ENCODE data around the gene ATL1. TPM values are rescaled to one million over a fixed set of nuclear protein-coding genes. Genes with fewer than 3 reads are reported as not detected.

ATL1 gene
- total and polyA plus RNA-seq, 2 of the 8 experiments (the other 6 are each of a cell fraction or from before 2014, with no cell fraction given), result 4.0 to 5.9 TPM

GRCh38 chr14:50533806-50534205, 26.1 kb upstream of the ATL1 start:
- H3K23me2 ChIP-seq (ENCODE audit: low read depth, low read length), result peaks cover 11% of the 10 kb centered on the region
- H4K20me1 ChIP-seq (replicated peaks in 1 of 2; ENCODE audit: control insufficient read depth in 1 of 2, insufficient read depth in 2 of 2, low read length in 2 of 2), result peaks cover 0 to 5% of the 10 kb centered on the region in 2 experiments
- H3K4ac ChIP-seq (replicated peaks; ENCODE audit: insufficient read length, low read depth, low read length), result no peak overlapping the region
- no peak overlapping the region for H4K5ac ChIP-seq (ENCODE audit: insufficient read length, low read depth, low read length)
- ChIA-PET CTCF (ENCODE audit: partially characterized antibody) (interaction anchor here (1.0 kb wide), 1 partner anchor 183 kb away, joined by 3 read pairs; no protein-coding TSS in a partner anchor), POLR2A (ENCODE audit: partially characterized antibody) (interaction anchor here (0.6 kb wide), 1 partner anchor 123 kb away, joined by 3 read pairs; no protein-coding TSS in a partner anchor)
- no peak overlapping the region for H2BK5ac ChIP-seq (ENCODE audit: low read depth, low read length)
- H3K56ac ChIP-seq (replicated peaks; ENCODE audit: insufficient read length, low read depth, low read length), result no peak overlapping the region
- no peak overlapping the region for H2BK20ac ChIP-seq (ENCODE audit: low read length)
- DNase-seq (ENCODE audit: low read depth in 1 of 2, low spot score in 2 of 2) (no peak), FAIRE-seq (no peak)
- no peaks in the 10 kb centered on the region for H3K79me1 ChIP-seq (ENCODE audit: low read depth, low read length)
- H3K36me3 ChIP-seq (ENCODE audit: control insufficient read depth in 2 of 4, insufficient read depth in 4 of 4, low read length in 3 of 4), result no peaks in the 10 kb centered on the region
- H4K91ac ChIP-seq (replicated peaks; ENCODE audit: insufficient read length, low read length), result no peak overlapping the region
- H3K14ac ChIP-seq (ENCODE audit: insufficient read length), result no peak overlapping the region
- no peak overlapping the region for H3K23ac ChIP-seq (ENCODE audit: insufficient read length)
- no peak overlapping the region for H2BK15ac ChIP-seq (ENCODE audit: low read length)
- TF ChIP-seq CBX5 (IDR thresholded peaks at IDR 0.05; ENCODE audit: low read depth, low read length) (no peak), EP300 (IDR thresholded peaks at IDR 0.05; ENCODE audit: borderline replicate concordance in 1 of 2, low read depth in 2 of 2, low read length in 2 of 2) (no peak), E2F6 (IDR thresholded peaks at IDR 0.05) (no peak), CREB1 (IDR thresholded peaks at IDR 0.05) (no peak), POLR2A (IDR thresholded peaks at IDR 0.05; ENCODE audit: control extremely low read depth in 1 of 2, low read depth in 2 of 2, low read length in 2 of 2) (no peak), YY1 (IDR thresholded peaks at IDR 0.05; ENCODE audit: low read depth, low read length) (no peak), RNF2 (IDR thresholded peaks at IDR 0.05; ENCODE audit: borderline replicate concordance, low read depth, low read length, missing control alignments, poor library complexity, severe bottlenecking) (no peak), EGR1 (IDR thresholded peaks at IDR 0.05; ENCODE audit: borderline replicate concordance, low read depth, low read length) (no peak)
- H2AK5ac ChIP-seq (ENCODE audit: low read depth, low read length), result no peak overlapping the region
- WGBS, 2 experiments (ENCODE audit: extremely low coverage in 1 of 2, insufficient coverage in 1 of 2, insufficient read length in 1 of 2, insufficient replicate concordance in 2 of 2, low coverage in 1 of 2, low lambda C conversion rate in 2 of 2, missing lambda C conversion rate in 1 of 2), result 60% methylated on average over 3 of the region's 3 CpGs; no CpG with 5 or more reads in 1 of the 2 experiments
- H2AFZ ChIP-seq (ENCODE audit: low read length), result no peak overlapping the region
- H3K9me3 ChIP-seq (ENCODE audit: insufficient read depth in 2 of 2, low read depth in 1 of 2, low read length in 1 of 2), result peaks cover 0 to 6% of the 10 kb centered on the region in 2 experiments; a peak in 1 of 4 replicates
- H3K27ac ChIP-seq (ENCODE audit: low read depth, low read length), result no peak overlapping the region
- H3K27me3 ChIP-seq (replicated peaks in 1 of 4; ENCODE audit: control insufficient read depth in 3 of 4, extremely low read depth in 1 of 4, insufficient read depth in 3 of 4, low read length in 3 of 4), result no peaks in the 10 kb centered on the region
- H2BK12ac ChIP-seq (ENCODE audit: low read depth, low read length), result no peak overlapping the region
- H3K9ac ChIP-seq (replicated peaks in 1 of 4; ENCODE audit: extremely low read depth in 1 of 4, low read depth in 3 of 4, low read length in 3 of 4), result no peak overlapping the region
- H3K4me3 ChIP-seq (ENCODE audit: extremely low read depth in 1 of 4, insufficient read depth in 2 of 4, low read depth in 3 of 4, low read length in 4 of 4), result no peak overlapping the region
- no peak overlapping the region; a peak in 1 of 4 replicates for H3K4me2 ChIP-seq (ENCODE audit: insufficient read depth in 1 of 2, low read depth in 2 of 2, low read length in 2 of 2)
- no peak overlapping the region for H3K18ac ChIP-seq (ENCODE audit: extremely low read depth, low read length)
- H4K8ac ChIP-seq (ENCODE audit: extremely low read depth, insufficient read depth, low read length), result no peak overlapping the region
- H3K4me1 ChIP-seq (replicated peaks in 1 of 4; ENCODE audit: control insufficient read depth in 3 of 4, insufficient read depth in 4 of 4, low read length in 3 of 4), result peaks cover 0 to 6% (median 5%) of the 10 kb centered on the region in 4 experiments; a peak in 3 of 7 replicates
- peaks cover 5 to 30% of the 10 kb centered on the region in 2 experiments; a peak in 3 of 4 replicates for H3K79me2 ChIP-seq (ENCODE audit: control insufficient read depth in 1 of 2, insufficient read depth in 2 of 2, low read length in 2 of 2)
- no peak overlapping the region for H2BK120ac ChIP-seq (replicated peaks; ENCODE audit: low read depth, low read length)

Measured in H1 (cell line).